Fibroblast of lung (primary cell): ENCODE results near the gene CCDC51.

ENCODE experiments used
- EZH2 ChIP-seq: IDR thresholded peaks from 2 replicates; pipeline ENCODE4 v1.5.1; 2012; ENCODE audit warnings: low read length, control low read depth, mild to moderate bottlenecking; ENCODE audit errors: missing control alignments
- TF ChIP-seq, protein P1 (sequence below), 2 donors: IDR thresholded peaks in 1 of 2; conservative IDR thresholded peaks in 1 of 2; 1 replicate in 1 of 2; 2 replicates in 1 of 2; pipeline ENCODE4 v1.5.1; 2011 to 2012; ENCODE audit warnings: low read length in 2 of 2, control low read depth in 1 of 2, inconsistent platforms in 1 of 2, low read depth in 1 of 2, mild to moderate bottlenecking in 1 of 2

DNA sequence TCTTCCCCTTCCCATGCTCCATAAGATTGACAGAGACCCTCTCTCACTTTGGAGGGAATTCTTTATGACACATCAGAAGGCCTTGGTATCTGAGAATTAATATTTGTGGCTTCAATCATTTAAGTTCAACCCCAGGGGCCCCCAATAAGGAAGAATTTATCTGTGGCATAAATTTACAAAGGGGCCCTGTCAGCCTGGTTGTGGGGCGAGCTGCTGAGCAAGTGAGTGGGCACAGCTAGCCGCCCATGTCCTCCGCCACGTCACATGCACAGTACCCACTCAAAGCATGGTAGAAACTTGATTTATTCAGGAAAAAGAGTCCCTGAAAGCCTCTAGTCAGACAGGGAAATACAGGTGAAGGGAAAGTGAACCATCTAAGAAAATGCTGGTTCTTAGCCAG lies 23.4 kb downstream of the CCDC51 start:
- TF ChIP-seq, protein P1, sequence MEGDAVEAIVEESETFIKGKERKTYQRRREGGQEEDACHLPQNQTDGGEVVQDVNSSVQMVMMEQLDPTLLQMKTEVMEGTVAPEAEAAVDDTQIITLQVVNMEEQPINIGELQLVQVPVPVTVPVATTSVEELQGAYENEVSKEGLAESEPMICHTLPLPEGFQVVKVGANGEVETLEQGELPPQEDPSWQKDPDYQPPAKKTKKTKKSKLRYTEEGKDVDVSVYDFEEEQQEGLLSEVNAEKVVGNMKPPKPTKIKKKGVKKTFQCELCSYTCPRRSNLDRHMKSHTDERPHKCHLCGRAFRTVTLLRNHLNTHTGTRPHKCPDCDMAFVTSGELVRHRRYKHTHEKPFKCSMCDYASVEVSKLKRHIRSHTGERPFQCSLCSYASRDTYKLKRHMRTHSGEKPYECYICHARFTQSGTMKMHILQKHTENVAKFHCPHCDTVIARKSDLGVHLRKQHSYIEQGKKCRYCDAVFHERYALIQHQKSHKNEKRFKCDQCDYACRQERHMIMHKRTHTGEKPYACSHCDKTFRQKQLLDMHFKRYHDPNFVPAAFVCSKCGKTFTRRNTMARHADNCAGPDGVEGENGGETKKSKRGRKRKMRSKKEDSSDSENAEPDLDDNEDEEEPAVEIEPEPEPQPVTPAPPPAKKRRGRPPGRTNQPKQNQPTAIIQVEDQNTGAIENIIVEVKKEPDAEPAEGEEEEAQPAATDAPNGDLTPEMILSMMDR (conservative IDR thresholded peaks at IDR 0.05 in 1 of 2, IDR thresholded peaks at IDR 0.05 in 1 of 2; ENCODE audit: low read depth in 1 of 2, low read length in 2 of 2), result no peak
- no peak for TF ChIP-seq EZH2
